CD14-positive monocyte (primary cell): ENCODE measurements around the gene SLC22A31. TPM values are rescaled to one million over a fixed set of nuclear protein-coding genes. Genes with fewer than 3 reads are reported as not detected.
"Not testable (repeated sequence)": the region's sequence is repeated elsewhere in the genome, so short reads cannot be mapped to it uniquely, and the experiment has no call there.

ENCODE experiments used
- DNase-seq, 3 donors: peaks; one replicate each; pipeline ENCODE4 v3.0.0-alpha.2; 2011 to 2022
- H2AFZ ChIP-seq: 2 replicates; pipeline ENCODE4 v1.6.0; 2012; ENCODE audit warnings: mild to moderate bottlenecking, low read depth, low read length, inconsistent platforms; ENCODE audit not compliant: insufficient read depth, poor library complexity, severe bottlenecking
- H3K27ac ChIP-seq, 2 donors: 1 replicate in 1 of 2; 2 replicates in 1 of 2; pipeline ENCODE4 v1.5.1; 2012 to 2013; ENCODE audit warnings: low read length in 2 of 2, control low read depth in 1 of 2, inconsistent platforms in 1 of 2, low read depth in 1 of 2, mild to moderate bottlenecking in 1 of 2
- H3K27me3 ChIP-seq, 2 donors: one replicate each; pipeline versions ENCODE4 v1.6.0 to v1.6.1; 2011 to 2013; ENCODE audit warnings: low read length in 2 of 2; ENCODE audit not compliant: control insufficient read depth in 2 of 2, insufficient read depth in 2 of 2
- H3K36me3 ChIP-seq, 2 donors: replicated peaks in 1 of 2; 1 replicate in 1 of 2; 2 replicates in 1 of 2; pipeline versions ENCODE4 v1.5.1 to v1.6.1; 2012 to 2013; ENCODE audit warnings: low read length in 2 of 2, control low read depth in 1 of 2, inconsistent platforms in 1 of 2, mild to moderate bottlenecking in 1 of 2; ENCODE audit not compliant: insufficient read depth in 2 of 2, control insufficient read depth in 1 of 2
- H3K4me1 ChIP-seq, 2 donors: 1 replicate in 1 of 2; 2 replicates in 1 of 2; pipeline versions ENCODE4 v1.5.1 to v1.6.1; 2012 to 2013; ENCODE audit warnings: low read length in 2 of 2, control low read depth in 1 of 2, inconsistent platforms in 1 of 2, mild to moderate bottlenecking in 1 of 2, moderate library complexity in 1 of 2; ENCODE audit not compliant: insufficient read depth in 2 of 2, control insufficient read depth in 1 of 2
- H3K4me2 ChIP-seq: replicated peaks from 2 replicates; pipeline ENCODE3; 2012; ENCODE audit warnings: low read length, moderate library complexity, mild to moderate bottlenecking; ENCODE audit not compliant: poor library complexity, severe bottlenecking; ENCODE audit errors: extremely low read depth
- H3K4me3 ChIP-seq, 3 experiments: fragments of 200-600 bp in 1 of 3; sonication (generic) in 1 of 3; replicated peaks in 1 of 3; 1 replicate in 2 of 3; 2 replicates in 1 of 3; pipeline ENCODE4 v1.5.1; 2011 to 2013; ENCODE audit warnings: low read length in 3 of 3, mild to moderate bottlenecking in 3 of 3, control low read depth in 2 of 3, low read depth in 2 of 3, inconsistent platforms in 1 of 3, moderate library complexity in 1 of 3
- H3K79me2 ChIP-seq: 2 replicates; pipeline ENCODE4 v1.6.0; 2012; ENCODE audit warnings: mild to moderate bottlenecking, control low read depth, inconsistent platforms, low read length, moderate library complexity; ENCODE audit not compliant: insufficient read depth
- H3K9ac ChIP-seq: 2 replicates; pipeline ENCODE4 v1.6.0; 2017; ENCODE audit warnings: low read length, mild to moderate bottlenecking; ENCODE audit not compliant: insufficient read depth, poor library complexity, severe bottlenecking
- H3K9me3 ChIP-seq, 2 donors: replicated peaks in 1 of 2; 1 replicate in 1 of 2; 2 replicates in 1 of 2; pipeline versions ENCODE4 v1.5.1 to v1.6.1; 2012 to 2013; ENCODE audit warnings: low read length in 2 of 2, control low read depth in 1 of 2; ENCODE audit not compliant: control insufficient read depth in 1 of 2, insufficient read depth in 1 of 2
- H4K20me1 ChIP-seq: 2 replicates; pipeline ENCODE4 v1.6.0; 2012; ENCODE audit warnings: mild to moderate bottlenecking, low read length, control low read depth, moderate library complexity; ENCODE audit not compliant: insufficient read depth
- H3K27ac Mint-ChIP-seq, 7 donors: one replicate each; pipeline ENCODE4 v1.8.0; 2020; ENCODE audit warnings: mild to moderate bottlenecking in 7 of 7, mixed read lengths in 7 of 7, moderate library complexity in 6 of 7, inconsistent platforms in 2 of 7
- H3K27me3 Mint-ChIP-seq, 3 donors: one replicate each; pipeline ENCODE4 v1.8.0; 2021 to 2022; ENCODE audit warnings: low read depth in 3 of 3, mild to moderate bottlenecking in 3 of 3, mixed read lengths in 3 of 3, moderate library complexity in 3 of 3, inconsistent platforms in 1 of 3
- H3K36me3 Mint-ChIP-seq, 2 donors: one replicate each; pipeline ENCODE4 v1.8.0; 2020; ENCODE audit warnings: mixed read lengths in 2 of 2, inconsistent platforms in 1 of 2, mild to moderate bottlenecking in 1 of 2
- H3K4me1 Mint-ChIP-seq: one replicate; pipeline ENCODE4 v1.8.0; 2020; ENCODE audit warnings: mild to moderate bottlenecking, mixed read lengths
- H3K4me3 Mint-ChIP-seq, 2 donors: one replicate each; pipeline ENCODE4 v1.8.0; 2020; ENCODE audit warnings: mild to moderate bottlenecking in 2 of 2, mixed read lengths in 2 of 2, moderate library complexity in 1 of 2
- H3K9me3 Mint-ChIP-seq, 7 donors: one replicate each; pipeline ENCODE4 v1.8.0; 2020 to 2022; ENCODE audit warnings: mixed read lengths in 7 of 7, mild to moderate bottlenecking in 6 of 7, moderate library complexity in 6 of 7, inconsistent platforms in 2 of 7
- WGBS: methylation state at CpG from one replicate; pipeline ENCODE4 v1.1.5; 2013; ENCODE audit warnings: missing lambda C conversion rate; ENCODE audit not compliant: insufficient coverage; 5-methylcytosine and 5-hydroxymethylcytosine counted together
- intact Hi-C, 2 donors: fragments of 100-400 bp; cut with micrococcal nuclease; formaldehyde crosslinking; loops; one replicate each; pipeline versions ENCODE4 v1.15.0 to v1.15.1; 2023
- polyA plus RNA-seq, 3 donors: library from polyadenylated mRNA; depleted of rRNA in 1 of 3; unstranded in 2 of 3; stranded (reverse) in 1 of 3; fragments of 300-500 nt in 2 of 3; fragments of >200 nt in 1 of 3; fragmentation: Illumina TruSeq in 2 of 3; gene quantifications; 1 replicate in 2 of 3; 2 replicates in 1 of 3; pipeline ENCODE4 v1.2.3, GENCODE V29; 2012 to 2021
- TF ChIP-seq, protein P1 (sequence below): fragments of 200-600 bp; IDR thresholded peaks from one replicate; pipeline ENCODE4 v1.8.0; 2022; ENCODE audit warnings: antibody characterized with exemption, mild to moderate bottlenecking

SLC22A31 gene
- polyA plus RNA-seq, 3 donors = 0.29 TPM; not detected in 2

GRCh38 chr16:89192956-89193575 is 7.3 kb downstream of the SLC22A31 start:
- DNase-seq = peak in 2 of 3 donors; percentile 26 to 54
- Mint-ChIP-seq H3K36me3 (no peaks in the 10 kb centered on the region), H3K9me3 (peaks cover 0 to 4% (median 0%) of the 10 kb centered on the region in 7 donors), H3K4me3 (no peak overlapping the region), H3K4me1 (no peaks in the 10 kb centered on the region), H3K27me3 (peaks cover 17 to 30% (median 27%) of the 10 kb centered on the region in 3 donors), H3K27ac (no peak overlapping the region)
- Histone ChIP-seq H2AFZ (no peak overlapping the region), H3K36me3 (no peaks in the 10 kb centered on the region), H4K20me1 (no peaks in the 10 kb centered on the region), H3K9me3 (no peaks in the 10 kb centered on the region), H3K4me3 (no peak overlapping the region), H3K27ac (no peak overlapping the region), H3K27me3 (peaks cover 0 to 16% of the 10 kb centered on the region in 2 donors), H3K4me2 (peak overlapping the region; percentile 47), H3K9ac (no peak overlapping the region), H3K4me1 (peaks cover 5 to 8% of the 10 kb centered on the region in 2 donors), H3K79me2 (no peaks in the 10 kb centered on the region)
- intact Hi-C loops = loop anchor here (2.0 to 10.0 kb wide), 4 partner anchors 22 to 741 kb away; partner anchors contain the start of genes CDH15 (in 1 of the 2) and ZFPM1 (in 1 of the 2)
- WGBS = 36% methylated on average over 21 of the region's 39 CpGs
- TF ChIP-seq, protein P1, sequence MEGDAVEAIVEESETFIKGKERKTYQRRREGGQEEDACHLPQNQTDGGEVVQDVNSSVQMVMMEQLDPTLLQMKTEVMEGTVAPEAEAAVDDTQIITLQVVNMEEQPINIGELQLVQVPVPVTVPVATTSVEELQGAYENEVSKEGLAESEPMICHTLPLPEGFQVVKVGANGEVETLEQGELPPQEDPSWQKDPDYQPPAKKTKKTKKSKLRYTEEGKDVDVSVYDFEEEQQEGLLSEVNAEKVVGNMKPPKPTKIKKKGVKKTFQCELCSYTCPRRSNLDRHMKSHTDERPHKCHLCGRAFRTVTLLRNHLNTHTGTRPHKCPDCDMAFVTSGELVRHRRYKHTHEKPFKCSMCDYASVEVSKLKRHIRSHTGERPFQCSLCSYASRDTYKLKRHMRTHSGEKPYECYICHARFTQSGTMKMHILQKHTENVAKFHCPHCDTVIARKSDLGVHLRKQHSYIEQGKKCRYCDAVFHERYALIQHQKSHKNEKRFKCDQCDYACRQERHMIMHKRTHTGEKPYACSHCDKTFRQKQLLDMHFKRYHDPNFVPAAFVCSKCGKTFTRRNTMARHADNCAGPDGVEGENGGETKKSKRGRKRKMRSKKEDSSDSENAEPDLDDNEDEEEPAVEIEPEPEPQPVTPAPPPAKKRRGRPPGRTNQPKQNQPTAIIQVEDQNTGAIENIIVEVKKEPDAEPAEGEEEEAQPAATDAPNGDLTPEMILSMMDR = no peak

- H3K79me2 ChIP-seq, H3K9me3 Mint-ChIP-seq, H3K27ac Mint-ChIP-seq, H3K4me3 Mint-ChIP-seq, H3K9me3 ChIP-seq, H3K36me3 ChIP-seq, H3K27ac ChIP-seq, H3K36me3 Mint-ChIP-seq, H3K9ac ChIP-seq, H3K4me1 ChIP-seq, H4K20me1 ChIP-seq, H3K4me1 Mint-ChIP-seq: not testable (repeated sequence)
- intact Hi-C loops = loop anchor here (2.0 to 10.0 kb wide), 4 partner anchors 22 to 740 kb away; partner anchors contain the start of genes CDH15 (in 1 of the 2) and ZFPM1 (in 1 of the 2)
- peaks cover 17 to 30% (median 24%) of the 10 kb centered on the region in 3 donors for H3K27me3 Mint-ChIP-seq
- H2AFZ ChIP-seq = peak overlapping the region; percentile 61
- peak overlapping the region; percentile 69 for H3K4me2 ChIP-seq
- peak; percentile 65 to 90 (median 87) for DNase-seq
- peaks cover 0 to 16% of the 10 kb centered on the region in 2 donors for H3K27me3 ChIP-seq
- peak overlapping the region in 1 of 3 experiments; percentile 56 for H3K4me3 ChIP-seq
- 13% methylated on average over 51 of the region's 63 CpGs for WGBS
Measured at GRCh38 chr16:89192186-89192955, 8.0 kb downstream of the SLC22A31 start.
